Stimulated activated CD4-positive, alpha-beta T cell treated with anti-CD3 and anti-CD28 coated beads, Interleukin-12 subunit alpha, Interleukin-12 subunit beta, amount 100 ng/mL, for 48 hours (primary cell): ENCODE data around the gene FOXK2.

ENCODE experiments used
- DNase-seq, 3 donors: peaks; one replicate each; pipeline ENCODE4 v3.0.0-alpha.2; 2020; ENCODE audit warnings: low read depth in 2 of 3, low spot score in 1 of 3

FOXK2 gene

DNA sequence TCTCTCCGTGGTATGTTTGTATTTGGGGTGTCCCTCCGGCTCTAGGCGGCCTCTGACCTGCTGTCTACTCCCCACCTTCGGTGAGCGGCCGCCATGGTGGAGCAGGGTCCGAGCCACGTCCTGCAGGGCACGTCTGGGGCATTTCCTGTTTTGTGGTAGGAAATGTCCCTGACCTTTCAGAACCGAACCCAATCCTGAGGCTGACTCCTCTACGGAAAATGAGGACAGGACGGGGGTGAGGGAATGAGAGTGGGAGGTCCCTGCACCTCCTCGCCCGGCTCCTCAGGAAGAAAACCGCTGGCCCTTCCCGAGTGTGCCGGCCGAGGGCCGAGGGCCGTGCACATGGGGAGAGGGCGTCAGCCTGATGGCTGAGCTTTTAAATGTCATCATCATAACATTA lies 83.0 kb downstream of the FOXK2 start:
- DNase-seq, result no peak

DNA sequence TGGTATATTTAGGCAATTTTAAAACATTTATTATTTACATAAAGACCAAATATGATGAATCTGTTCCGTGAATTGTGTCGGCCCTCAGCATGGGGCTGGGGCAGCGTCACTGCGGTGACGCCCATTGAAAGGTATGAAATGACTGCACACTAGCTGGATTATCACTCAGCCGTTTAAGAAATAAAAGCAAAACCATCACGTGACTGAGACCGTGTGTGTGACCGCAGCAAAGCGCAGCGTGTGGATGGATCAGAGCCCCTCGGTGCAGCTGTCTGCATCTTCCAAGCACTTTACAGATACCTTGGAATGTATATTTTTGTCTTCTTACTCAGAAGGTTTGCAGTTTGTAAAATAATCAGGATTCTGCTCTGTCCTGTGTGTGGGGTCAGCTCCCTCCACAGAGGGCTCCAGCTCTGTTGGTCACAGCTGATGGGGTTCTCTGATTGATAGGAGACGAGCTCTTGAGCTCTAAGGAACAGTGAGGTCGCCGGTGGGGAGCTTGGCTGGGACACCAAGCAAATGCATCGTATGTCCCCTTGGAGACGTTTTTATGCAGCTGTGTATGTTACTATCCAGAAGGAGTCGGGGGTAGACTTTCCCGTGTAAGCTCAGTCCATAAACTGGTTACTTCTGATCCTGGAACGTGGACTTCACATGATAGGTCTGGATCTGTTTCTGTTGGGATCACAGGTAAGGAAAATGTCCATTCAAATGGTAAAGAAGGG lies 83.6 kb downstream of the FOXK2 start:
- no peak for DNase-seq

DNA sequence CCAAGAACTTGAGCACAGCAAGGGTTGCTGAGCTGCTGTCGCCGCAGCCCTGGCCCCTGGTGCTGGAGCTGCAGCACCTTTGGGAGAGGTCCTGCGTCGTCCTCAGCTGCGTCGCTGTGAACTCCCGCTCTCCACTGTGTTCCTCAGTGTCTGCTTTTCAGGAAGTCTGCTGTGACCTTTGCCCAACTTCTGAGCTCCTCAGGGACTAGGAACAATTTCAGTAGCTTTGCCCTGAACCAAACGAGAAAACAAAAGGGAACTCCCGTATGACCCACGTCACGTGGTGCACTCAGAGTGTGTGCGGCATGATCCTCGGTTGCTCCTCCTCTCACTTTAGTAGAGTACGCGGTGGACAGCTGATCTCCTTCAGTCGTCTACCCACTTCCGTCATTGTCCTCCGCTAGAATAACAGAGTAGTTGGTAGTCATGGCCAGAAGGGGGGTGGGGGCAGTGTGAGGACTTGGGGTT lies 84.5 kb downstream of the FOXK2 start:
- no peak for DNase-seq

DNA sequence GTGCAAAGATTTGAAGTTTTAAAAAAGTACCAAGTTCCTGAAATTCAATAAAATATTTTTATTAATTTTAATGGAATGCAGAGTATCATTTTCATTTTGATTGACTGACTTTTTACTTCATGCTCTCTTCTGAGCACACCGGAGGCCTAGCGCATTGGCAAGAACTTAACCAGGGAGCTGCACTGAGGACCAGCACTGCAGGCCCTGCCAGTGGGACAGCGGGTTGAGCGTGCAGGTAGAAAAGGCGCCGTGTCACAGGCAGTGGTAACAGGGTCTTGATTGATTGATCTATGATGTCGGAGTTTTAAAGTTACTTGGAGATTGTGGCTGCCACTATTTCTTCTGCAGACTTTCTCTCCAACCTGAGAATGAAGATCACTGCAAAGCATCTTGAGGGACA lies 85.0 kb downstream of the FOXK2 start:
- DNase-seq, result no peak

DNA sequence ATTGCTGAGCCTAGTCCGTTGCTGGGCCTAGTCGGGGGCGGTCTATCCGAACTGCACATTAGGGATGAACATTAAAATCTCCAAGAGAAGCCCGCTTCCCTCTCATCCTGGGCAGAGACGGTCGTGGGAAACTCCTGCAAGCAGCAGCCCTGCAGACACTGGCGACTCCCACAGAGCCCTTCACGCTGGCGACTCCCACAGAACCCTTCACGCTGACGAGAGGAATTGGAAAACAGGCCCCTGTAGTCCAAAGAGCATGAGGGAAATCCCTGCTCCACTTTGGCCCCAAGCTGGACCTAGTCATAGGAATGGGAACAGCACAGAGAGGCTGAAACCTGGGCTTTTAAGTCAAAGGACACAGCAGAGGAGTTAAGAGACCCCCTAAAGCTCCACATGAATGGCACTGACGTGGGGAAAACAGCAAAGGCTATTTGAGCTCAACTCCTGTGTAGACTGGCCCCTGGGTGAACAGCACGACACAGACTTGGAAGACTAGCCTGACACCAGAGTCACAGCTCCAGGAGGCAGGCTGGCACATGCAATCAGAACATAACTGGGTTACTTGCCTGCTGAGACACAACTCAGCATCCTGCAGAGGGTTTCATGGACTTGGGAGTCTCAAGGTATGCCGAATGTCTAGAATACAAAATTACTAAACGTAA lies 86.5 kb downstream of the FOXK2 start:
- DNase-seq, result no peak

DNA sequence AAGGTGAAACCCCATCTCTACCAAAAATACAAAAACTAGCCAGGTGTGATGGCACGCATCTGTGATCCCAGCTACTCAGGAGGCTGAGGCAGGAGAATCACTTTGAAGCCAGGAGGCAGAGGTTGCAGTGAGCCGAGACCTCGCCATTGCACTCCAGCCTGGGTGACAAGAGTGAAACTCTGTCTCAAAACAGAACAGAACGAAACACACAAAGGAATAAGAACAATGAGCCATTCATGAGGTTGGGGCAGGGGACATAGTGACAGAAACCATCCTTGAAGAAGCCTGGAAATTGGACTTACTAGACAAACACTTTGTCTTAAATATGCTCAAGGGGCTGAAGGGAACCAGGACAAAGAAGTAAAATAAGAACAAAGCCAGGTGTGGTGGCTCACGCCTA lies 89.3 kb downstream of the FOXK2 start:
- DNase-seq, result no peak

DNA sequence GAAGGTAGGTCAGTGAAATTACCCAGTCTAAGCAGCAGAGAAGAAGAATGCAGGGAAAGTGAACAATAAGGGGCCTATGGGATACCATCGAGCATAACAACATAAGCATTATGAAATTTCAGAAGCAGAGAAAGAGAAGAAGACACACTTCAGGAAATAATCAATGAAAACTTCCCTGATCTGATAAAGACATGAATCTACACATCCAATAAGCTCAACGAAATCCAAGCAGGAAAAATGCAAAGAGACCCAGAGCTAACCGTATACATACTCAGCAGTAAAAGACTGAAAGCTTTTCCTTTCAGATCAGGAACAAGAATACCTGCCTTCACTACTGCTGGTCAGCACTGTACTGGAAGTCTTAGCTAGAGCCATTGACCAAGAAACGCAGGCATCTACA lies 90.1 kb downstream of the FOXK2 start:
- DNase-seq, result no peak

DNA sequence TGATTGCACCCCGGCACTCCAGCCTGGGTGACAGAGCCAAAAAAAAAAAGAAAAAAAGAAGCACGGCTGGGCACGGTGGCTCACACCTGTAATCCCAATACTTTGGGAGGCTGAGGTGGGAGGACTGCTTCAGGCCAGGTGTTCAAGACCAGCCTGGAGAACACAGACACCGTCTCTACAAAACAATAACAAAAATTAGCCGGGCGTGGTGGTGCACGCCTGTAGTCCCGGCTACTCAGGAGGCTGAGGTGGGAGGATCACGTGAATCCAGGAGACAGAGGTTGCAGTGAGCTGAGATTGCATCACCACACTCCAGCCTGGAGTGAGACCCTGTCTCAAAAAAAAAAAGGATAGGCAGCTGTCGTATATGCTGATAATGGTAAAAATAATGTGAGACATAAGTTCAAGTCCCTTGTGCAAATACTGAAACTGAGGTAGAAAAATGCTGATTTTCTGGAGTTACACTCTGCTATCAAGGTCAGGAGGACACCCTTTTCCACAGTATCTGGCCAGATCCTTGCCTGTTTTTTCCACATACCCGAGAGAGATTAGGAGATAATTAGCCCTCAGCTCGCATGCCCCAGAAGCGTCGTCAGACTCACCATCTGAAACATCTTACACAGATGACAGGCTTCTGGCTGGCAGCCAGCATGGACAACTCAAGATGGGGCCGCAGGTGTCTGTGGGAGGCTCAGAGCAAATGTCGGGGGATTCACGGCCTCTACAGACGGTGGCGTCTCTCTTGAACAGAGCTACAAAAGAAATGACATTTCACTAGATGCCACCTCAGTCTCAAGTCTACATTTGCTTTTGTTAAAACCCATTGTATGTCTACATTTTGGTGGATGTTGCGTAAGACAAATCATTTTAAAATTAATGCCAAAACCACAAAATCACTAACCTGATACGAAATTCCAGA lies 91.9 kb downstream of the FOXK2 start:
- no peak for DNase-seq

DNA sequence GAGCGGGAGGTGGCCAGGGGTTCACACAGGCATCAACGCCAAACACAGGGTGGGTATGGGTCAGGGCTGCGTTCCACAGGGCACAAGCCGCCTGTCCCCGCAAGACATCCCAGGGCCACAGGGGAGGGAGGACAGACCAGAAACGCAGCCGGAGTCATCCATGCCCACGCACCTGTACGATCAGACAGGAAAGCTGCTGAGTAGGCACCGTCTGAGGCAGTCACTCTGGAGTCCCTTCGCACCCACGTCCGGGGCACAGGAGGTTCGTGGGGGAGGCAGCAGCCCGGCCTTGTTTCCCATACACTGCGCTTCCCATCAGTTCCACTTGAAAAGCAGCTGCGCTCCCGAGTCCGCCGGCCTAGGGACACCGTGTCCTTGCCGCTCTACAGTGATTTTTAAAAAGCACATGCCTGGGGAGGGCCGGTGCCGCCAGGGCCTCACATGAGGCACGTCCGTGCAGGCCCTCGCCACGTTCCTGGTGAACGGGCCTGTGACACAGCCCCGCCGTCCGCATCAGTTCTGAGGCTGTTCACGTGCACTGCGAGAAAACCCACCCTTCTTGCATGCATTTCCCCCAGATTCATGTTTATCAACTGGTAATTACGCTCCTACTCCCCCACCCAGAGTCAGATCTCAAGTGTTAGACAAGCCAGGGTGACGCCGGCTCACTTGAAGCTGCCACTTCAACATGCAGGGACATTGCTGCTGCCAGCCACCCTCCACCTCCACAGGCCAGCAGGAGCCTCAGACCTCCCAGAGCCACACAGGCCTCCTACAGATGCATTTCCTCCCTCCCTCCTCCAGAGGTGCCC lies 94.0 kb downstream of the FOXK2 start:
- DNase-seq, result no peak

DNA sequence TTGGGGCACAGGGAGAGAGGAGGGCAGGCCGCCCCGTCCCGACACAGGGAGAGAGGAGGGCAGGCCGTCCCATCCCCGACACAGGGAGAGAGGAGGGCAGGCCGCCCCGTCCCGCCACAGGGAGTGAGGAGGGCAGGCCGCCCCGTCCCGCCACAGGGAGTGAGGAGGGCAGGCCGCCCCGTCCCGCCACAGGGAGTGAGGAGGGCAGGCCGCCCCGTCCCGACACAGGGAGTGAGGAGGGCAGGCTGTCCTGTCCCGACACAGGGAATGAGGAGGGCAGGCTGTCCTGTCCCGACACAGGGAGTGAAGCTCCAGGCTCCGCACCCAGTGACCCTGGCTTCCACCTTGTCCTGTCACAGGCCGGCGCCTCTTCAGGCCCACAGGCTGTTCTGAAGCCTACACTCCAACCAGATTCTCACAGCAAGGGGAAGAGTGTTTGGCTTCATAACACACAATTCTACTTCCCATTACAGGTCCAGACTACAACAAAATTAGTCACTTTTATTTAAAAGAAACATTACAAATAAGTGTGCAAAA lies 94.6 kb downstream of the FOXK2 start:
- DNase-seq, result no peak

DNA sequence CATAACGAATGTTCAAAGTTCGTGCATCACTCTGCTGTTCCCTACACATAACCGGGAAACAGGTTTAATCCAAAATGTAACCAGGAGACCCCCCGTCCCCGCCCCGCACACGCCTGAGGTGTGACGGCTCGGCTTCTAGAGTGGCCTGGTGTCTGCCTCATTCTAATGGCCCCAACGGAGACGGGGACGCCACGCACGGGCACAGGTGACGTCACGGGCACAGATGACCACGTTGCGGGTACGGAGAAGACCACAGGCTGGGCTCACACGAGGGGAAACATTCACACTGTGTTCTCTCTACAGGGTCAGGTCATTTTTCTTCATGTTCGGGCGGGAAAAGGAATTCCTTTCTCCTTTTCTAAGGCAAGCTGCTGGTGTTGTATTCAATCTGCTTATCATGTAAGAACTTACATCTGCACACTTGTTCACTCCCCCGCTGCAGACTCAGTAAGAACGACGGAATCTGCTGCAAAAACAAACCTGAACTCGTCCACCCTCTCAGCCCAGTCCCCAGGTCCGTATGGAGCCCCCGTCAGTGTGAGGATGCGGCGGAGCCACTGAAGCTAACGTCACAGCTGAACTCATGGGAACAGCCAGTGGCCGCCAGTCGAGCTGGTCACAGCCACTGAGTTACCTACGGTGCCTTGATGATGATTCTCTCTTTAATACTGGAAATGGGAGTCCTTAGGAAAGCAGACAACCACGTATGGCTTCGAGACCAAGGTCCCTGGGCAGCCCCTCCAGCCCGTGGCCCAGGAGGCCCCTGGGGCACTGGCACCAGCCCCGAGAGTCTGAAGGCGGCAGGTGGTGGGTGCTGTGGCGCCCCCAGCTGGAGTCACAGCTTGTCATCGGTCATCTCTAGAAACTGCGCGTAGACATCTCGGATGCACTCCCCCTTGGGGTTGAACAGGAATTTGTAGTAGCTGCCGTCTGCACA lies 95.8 kb downstream of the FOXK2 start:
- DNase-seq, result no peak

DNA sequence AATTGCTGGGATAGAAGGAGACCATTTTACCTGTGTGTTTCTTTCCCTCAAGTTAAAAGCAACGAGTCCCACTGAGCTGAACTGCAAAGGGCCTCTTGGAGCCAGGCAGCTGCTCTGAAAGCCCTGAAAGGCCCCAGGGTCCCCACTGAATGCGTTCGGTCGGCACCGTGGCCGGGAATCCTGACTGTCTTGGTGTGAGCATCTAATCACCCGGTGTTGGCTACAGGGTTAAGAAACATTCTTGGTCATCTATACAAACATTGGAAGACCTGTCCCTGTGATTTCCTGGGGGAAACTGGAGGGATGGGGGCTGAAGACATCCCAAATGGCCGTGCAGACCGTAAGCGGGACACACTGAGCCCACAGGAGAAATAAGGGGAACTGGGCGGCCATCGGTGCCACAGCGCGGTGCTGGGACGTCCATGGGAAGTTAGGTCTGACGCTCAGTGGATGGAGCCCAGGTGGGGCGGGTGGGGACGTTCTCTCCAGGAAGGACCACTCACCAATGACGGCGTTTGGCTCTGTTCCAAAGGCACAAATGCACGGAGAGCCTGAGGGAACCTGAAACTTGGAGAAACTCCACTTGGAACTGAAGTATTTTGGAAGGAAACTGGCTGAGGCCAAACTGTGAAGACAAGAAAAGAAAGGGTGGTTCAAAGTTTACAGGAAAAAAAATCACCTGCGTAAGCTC lies 96.6 kb downstream of the FOXK2 start:
- DNase-seq, result no peak

DNA sequence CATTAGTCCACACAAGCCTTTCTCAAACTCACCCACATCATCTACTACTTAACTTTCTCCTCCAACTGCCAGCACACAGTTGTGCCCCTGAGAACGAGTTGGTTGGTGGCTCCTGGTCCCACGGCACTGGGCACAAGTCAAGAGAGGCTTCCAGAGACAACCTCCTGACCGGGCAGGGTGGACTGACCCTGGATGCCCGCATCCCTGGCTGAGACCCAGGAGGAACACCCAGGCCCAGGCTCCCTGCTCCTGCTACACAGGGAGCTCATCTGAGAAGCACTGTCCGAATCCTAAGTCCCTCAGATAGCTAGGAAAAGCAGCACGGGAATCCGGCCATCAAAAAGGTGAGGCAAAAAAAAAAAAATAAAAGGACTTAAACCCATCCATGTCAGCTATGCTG lies 99.7 kb downstream of the FOXK2 start:
- no peak for DNase-seq

DNA sequence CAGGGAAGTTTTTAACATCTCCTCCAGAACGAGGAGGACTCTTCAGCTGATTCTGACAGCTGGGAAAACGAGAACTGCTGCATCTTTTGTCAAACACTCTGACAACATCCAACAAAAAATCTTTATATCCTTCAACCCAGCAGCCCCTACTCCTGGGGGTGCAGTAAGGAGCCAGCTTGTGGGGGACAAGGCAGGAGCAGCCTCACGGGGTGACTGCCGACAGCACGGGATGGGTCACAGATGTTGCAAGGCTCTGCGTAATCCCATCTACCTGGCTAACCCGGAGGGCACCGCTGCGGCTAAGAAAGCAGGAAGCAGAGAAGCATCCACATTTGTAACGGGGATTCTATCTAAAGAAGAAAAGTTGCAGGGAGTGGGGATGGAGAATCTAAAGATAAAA lies 100.1 kb downstream of the FOXK2 start:
- no peak for DNase-seq

DNA sequence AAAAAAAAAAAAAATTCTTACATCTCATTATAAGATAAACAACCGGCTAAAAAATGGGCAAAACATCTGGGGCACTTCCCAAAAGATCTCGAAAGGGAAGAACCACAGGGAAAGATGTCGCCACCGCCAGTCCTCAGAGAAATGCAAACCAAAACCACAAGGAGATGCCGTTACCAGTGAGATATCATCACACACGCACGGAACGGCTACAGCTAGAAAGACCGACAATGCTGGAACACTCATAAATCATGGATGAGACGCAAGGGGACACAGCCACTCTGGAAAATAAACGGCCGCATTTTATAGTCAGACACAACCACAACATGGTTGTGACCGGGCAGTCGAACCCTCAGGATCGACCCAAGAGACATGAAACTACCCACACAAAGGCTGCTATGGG lies 104.2 kb downstream of the FOXK2 start:
- no peak for DNase-seq

DNA sequence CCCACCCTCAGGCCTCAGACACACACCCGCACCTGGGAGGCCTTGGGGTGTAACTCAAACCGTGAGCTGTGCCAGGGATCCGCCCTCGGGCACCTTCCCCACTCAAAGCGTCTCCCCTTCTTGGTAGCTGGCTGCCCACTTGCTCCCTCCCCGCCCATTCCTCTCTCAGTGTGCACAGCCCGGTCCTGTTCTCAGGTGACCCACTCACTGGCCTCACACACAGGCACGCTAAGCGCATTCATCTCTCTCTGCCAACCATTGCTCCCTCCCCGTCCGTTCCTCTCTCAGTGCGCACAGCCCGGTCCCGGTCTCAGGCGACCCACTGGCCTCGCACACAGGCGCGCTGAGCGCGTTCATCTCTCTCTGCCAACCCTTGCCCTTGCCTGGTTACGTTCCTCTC lies 107.9 kb downstream of the FOXK2 start:
- DNase-seq, result no peak

DNA sequence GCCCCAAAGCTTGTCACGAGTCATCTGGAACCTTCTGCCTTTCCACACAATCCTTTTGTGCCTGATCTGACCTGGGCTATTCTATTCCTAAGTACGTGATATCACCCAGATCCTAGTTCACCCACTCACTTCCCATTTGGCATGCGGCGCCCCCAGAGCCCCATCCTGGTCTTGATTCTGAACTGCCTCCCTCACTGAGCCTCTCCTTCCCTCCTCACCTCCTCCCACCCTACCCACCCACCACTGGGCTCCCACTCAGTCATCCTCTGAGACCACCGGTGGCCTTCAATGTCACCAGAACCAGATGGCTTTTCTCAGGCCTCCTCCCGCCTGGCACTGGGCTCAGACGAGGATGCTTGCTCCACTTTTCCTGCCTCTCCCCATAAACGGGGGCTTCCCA lies 110.2 kb downstream of the FOXK2 start:
- no peak for DNase-seq

DNA sequence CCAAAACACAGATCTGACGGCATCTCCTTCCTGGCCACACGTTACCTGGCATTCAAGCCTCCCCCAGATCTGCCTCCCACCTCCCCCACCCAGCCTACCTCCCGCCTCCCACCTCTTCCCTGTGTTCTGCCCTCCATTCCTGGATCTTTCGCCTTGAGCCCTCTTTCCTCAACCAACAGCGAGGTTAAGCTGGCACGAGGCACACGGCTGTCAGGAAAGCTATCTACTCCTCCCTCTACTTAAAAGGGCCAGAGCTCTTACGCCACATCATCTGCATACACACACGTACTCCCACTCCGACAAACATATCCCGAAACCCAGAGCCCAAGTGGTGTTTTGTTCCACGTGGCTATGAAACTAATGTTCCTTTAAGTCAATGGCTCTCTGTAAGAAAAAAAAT lies 110.7 kb downstream of the FOXK2 start:
- DNase-seq, result no peak

DNA sequence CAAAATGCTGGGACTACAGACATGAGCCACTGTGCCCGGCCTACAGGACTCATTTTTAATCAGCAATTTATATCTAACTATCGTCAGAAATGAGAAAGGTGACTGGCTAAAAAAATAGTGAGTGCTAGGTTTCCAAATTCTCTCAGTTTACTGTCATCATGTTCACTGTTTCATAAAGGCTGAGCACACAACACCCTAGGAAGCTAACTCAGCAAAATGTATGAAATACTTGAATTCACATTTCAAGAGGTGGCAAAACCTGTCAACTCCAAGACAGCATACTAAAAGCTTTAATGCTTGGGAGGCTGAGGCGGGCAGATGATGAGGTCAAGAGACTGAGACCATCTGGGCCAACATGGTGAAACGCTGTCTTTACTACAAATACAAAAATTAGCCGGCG lies 112.0 kb downstream of the FOXK2 start:
- DNase-seq, result no peak
